T-helper 17 cell (primary cell): ENCODE measurements around the gene TSPAN9. TPM values are rescaled to one million over a fixed set of nuclear protein-coding genes. Genes with fewer than 3 reads are reported as not detected.

Experiments
- ATAC-seq: fragments of 150-1000 bp; cut with Tn5 transposase; 2 replicates; pipeline ENCODE4 v1.10.0; 2021; ENCODE audit warnings: mild to moderate bottlenecking, moderate library complexity
- DNase-seq, 3 donors: peaks; one replicate each; pipeline versions ENCODE4 v3.0.0 to v3.0.0-alpha.2; 2020 to 2021
- H3K9me3 ChIP-seq: one replicate; pipeline ENCODE4 v1.7.0; 2013; ENCODE audit warnings: low read length, mild to moderate bottlenecking; ENCODE audit not compliant: control insufficient read depth, poor library complexity, severe bottlenecking
- H3K27ac Mint-ChIP-seq: one replicate; pipeline ENCODE4 v1.8.0; 2022; ENCODE audit warnings: mild to moderate bottlenecking, moderate library complexity, mixed read lengths
- H3K27me3 Mint-ChIP-seq: one replicate; pipeline ENCODE4 v1.8.0; 2022; ENCODE audit warnings: mixed read lengths
- H3K36me3 Mint-ChIP-seq: one replicate; pipeline ENCODE4 v1.8.0; 2022; ENCODE audit warnings: low read depth, mixed read lengths
- H3K4me1 Mint-ChIP-seq: one replicate; pipeline ENCODE4 v1.8.0; 2022; ENCODE audit warnings: mild to moderate bottlenecking, mixed read lengths
- H3K4me3 Mint-ChIP-seq: one replicate; pipeline ENCODE4 v1.8.0; 2022; ENCODE audit warnings: mild to moderate bottlenecking, moderate library complexity, mixed read lengths
- total RNA-seq, 4 donors: library from RNA in 2 of 4; stranded (reverse) in 2 of 4; gene quantifications; one replicate each; pipeline ENCODE4 v1.2.3 and lab custom pipeline; 2022 to 2026

Gene TSPAN9
- total RNA-seq, 2 donors from 2014 or later, result 1.4 to 24.2 TPM

DNA sequence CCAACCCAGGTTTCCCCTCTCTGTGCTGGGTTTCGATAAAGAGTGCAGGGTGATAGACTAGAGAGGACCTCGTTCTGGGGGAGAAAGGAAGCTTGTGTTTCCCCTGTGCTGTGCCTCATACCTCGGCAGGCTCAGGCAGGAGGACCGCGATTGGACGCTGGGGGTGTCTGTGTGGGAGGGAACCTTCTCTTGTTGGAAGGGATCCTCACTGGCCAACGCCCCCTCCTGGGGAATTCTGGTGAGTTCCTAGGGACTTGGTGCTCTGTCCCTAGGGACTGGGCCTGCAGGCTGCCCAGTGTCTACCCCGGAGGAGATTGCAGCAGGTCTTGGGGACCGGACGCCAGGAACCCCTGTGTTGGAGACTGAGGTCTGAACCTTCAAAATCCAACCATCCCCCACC is 256.4 kb downstream of the TSPAN9 start:
- DNase-seq (no peak), ATAC-seq (no peak)
- Mint-ChIP-seq H3K27ac (no peak overlapping the region), H3K27me3 (peaks cover 58% of the 10 kb centered on the region), H3K4me1 (no peaks in the 10 kb centered on the region), H3K36me3 (no peaks in the 10 kb centered on the region), H3K4me3 (no peak overlapping the region)
- no peaks in the 10 kb centered on the region for H3K9me3 ChIP-seq

DNA sequence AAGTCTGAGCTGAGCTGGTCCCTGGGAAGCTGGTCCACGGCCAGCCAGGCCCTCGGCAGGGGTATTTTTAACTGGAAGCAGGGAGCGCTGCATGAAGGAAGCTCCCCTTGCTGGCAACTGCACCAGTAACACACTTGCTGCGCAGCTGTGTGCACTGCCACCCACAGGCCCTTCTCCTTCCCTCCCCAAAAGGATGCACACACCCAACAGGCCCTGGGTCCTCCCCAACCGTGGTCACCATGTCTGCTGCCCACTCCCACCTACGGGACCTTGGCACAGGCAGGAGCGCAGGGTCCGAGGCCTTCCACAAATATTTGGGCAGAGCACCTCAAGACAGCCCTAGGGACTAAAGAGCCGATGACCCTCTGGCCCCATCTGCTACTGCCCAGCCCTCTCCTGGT is 256.8 kb downstream of the TSPAN9 start:
- Mint-ChIP-seq H3K36me3 (no peaks in the 10 kb centered on the region), H3K4me1 (no peaks in the 10 kb centered on the region), H3K4me3 (no peak overlapping the region), H3K27me3 (peaks cover 60% of the 10 kb centered on the region), H3K27ac (no peak overlapping the region)
- ATAC-seq, result no peak
- no peaks in the 10 kb centered on the region for H3K9me3 ChIP-seq
- DNase-seq, result no peak

DNA sequence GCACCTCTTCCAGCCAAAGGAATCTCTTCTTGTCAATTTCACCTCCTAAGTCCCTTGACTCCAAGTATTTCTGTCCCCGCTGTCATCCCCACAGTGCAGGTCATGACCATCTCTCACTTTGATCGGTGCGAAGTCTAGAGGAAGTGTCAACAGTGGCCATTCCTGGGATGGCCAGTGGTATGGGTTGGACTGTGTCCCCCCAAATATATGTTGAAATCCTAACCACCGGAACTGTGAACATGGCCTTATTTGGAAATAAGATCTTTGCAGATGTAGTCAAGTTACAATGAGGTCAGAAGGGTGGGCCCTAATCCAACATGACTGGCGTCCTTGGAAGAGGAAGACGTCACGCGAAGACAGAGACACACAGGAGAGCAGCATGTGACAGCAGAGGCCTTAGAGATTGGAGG is 257.9 kb downstream of the TSPAN9 start:
- no peaks in the 10 kb centered on the region for H3K9me3 ChIP-seq
- Mint-ChIP-seq H3K4me1 (no peaks in the 10 kb centered on the region), H3K36me3 (no peaks in the 10 kb centered on the region), H3K4me3 (no peak overlapping the region), H3K27me3 (peaks cover 61% of the 10 kb centered on the region), H3K27ac (no peak overlapping the region)
- no peak for ATAC-seq
- DNase-seq, result no peak

Other genes with a start within 250 kb of the TSPAN9 start
- not detected for gene NRIP2, start 242.3 kb upstream of the TSPAN9 start, total RNA-seq
- not detected for gene TEX52, start 220.3 kb upstream of the TSPAN9 start, total RNA-seq
- 1 to 10 TPM; 1.0 to 1.6 TPM for gene FOXM1, start 200.2 kb upstream of the TSPAN9 start, total RNA-seq
- 10 to 100 TPM; 18.9 to 32.9 TPM for gene RHNO1, start 200.2 kb upstream of the TSPAN9 start, total RNA-seq
- gene TULP3, start 186.5 kb upstream of the TSPAN9 start, total RNA-seq, result 1 to 10 TPM; 6.3 to 7.9 TPM
- gene TEAD4, start 118.0 kb upstream of the TSPAN9 start, total RNA-seq, result not detected